ENCODE data around the gene MRPL52. TPM values are rescaled to one million over a fixed set of nuclear protein-coding genes. Genes with fewer than 3 reads are reported as not detected.
"Not testable (repeated sequence)": the region's sequence is repeated elsewhere in the genome, so short reads cannot be mapped to it uniquely, and the experiment has no call there.

The MRPL52 gene
- total RNA-seq, 1 experiment from 2014 or later: 77.9 TPM

GRCh38 chr14:22807432-22808087, 22.1 kb upstream of the MRPL52 start:
- no peak for DNase-seq (ENCODE audit: low spot score)
- in situ Hi-C loops (cut with HindIII; ENCODE audit: low sequenced_read_pairs): no loop called here

GRCh38 chr14:22808388-22809209, 21.1 kb upstream of the MRPL52 start:
- DNase-seq (ENCODE audit: low spot score): no peak
- in situ Hi-C loops (cut with HindIII; ENCODE audit: low sequenced_read_pairs): no loop called here

DNA sequence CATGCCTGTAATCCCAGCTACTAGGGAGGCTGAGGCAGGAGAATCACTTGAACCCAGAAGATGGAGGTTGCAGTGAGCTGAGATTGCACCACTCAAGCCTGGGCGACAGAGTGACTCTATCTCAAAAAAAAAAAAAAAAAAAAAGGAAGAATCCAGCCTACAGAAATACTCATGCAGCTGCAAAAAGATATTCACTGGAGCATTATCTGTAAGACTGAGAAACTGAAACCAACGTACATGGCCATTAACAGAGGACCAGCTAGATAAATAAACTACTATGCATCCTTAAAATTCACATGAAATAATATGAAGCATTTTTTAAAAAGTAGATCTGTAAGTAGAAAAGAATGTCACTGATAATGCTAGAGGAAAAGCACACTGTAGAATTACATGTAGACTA, 18.0 kb upstream of the MRPL52 start:
- DNase-seq (ENCODE audit: low spot score): no peak
- in situ Hi-C loops (cut with HindIII; ENCODE audit: low sequenced_read_pairs): no loop called here

DNA sequence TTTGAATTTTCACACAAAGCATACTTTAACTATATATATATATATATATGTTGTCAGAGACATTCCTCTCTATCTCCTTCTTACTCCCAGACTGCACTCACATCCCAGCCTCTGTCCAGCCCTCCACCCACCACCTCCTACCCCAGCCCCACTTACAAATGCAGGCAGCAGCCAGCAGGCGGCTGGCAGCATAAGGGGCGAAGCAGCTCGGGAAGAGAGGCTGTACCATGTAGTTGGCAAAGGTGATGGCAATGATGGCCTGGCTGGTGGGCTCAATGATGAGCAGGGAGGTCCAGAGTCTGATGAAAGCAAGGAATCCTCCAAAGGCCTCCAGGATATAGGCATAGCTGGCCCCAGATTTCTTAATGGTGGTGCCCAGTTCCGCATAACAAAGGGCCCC, 16.9 kb upstream of the MRPL52 start:
- in situ Hi-C loops (cut with HindIII; ENCODE audit: low sequenced_read_pairs): no loop called here
- no peak for DNase-seq (ENCODE audit: low spot score)

GRCh38 chr14:22813145-22813544, 16.5 kb upstream of the MRPL52 start:
- in situ Hi-C loops (cut with HindIII; ENCODE audit: low sequenced_read_pairs): no loop called here
- DNase-seq (ENCODE audit: low spot score): no peak

DNA sequence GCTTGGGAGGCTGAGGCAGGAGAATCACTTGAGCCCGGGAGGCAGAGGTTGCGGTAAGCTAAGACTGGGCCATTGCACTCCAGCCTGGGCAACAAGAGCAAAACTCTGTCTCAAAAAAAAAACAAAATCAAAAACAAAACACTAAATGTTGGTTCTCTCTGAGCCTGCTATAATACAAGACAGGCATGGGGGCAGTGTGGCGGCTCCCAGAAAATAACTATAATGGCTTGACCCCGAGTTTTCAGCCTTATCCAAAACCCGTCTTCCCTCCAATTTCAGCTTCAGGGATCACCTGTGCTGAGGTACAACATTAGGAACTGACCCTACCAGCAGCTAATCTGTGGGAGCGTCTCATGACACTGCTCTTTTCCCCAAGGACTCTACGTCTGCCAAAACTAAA, 15.3 kb upstream of the MRPL52 start:
- no peak for DNase-seq (ENCODE audit: low spot score)
- in situ Hi-C loops (cut with HindIII; ENCODE audit: low sequenced_read_pairs): no loop called here

DNA sequence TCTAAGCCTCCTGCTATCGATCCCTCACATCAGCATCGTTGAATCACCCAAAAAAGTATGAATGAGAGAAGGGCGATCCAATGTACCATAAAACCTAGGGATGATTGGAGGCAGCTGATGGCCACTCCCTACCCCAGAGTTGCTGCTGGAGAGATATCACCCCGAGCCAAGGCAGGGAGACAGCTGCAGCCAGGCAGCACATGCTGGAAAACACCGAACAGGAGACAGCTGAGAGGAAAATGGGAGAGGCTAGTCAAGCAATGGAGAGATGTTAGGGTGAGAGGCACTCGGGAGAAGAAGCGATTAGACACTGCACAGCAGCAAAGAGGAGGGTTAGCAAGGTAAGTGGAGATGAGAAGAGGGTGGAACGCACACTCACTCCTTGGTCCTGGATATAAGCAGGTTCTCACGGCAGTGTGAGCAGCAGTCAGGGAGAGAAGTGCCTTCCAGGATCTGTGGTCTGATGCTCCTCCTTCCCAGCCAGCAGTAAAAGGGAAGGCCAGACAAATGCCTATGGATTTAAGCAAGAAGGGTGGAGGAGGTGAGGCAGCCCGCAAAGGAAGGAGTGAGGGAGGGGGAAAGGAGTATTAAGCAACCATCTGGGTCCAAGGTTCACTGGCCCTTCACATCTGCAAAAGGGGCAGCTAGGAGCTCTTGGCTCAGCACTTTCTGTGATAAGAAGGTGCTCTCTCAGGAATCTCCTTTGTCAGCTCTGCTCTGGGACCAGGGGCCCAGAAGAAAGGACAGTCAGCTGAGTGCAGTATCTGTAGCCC, 14.6 kb upstream of the MRPL52 start, which contains the start of gene SLC7A7:
SLC7A7 (minus strand) TSS at position 495 of the 773 bp plus-strand sequence. CDS start 2,037 bp downstream, outside the sequence.
- DNase-seq (ENCODE audit: low spot score): no peak
- in situ Hi-C loops (cut with HindIII; ENCODE audit: low sequenced_read_pairs): no loop called here

GRCh38 chr14:22819151-22819988, 10.3 kb upstream of the MRPL52 start:
- no peak for DNase-seq (ENCODE audit: low spot score)
- in situ Hi-C loops (cut with HindIII; ENCODE audit: low sequenced_read_pairs): no loop called here

GRCh38 chr14:22820731-22821130, 9.0 kb upstream of the MRPL52 start:
- in situ Hi-C loops (cut with HindIII; ENCODE audit: low sequenced_read_pairs): no loop called here

GRCh38 chr14:22821193-22822015, 8.3 kb upstream of the MRPL52 start:
- no peak for DNase-seq (ENCODE audit: low spot score)
- in situ Hi-C loops (cut with HindIII; ENCODE audit: low sequenced_read_pairs): no loop called here

More at GRCh38 chr14:22820731-22821130, 9.0 kb upstream of the MRPL52 start:
- no peak for DNase-seq (ENCODE audit: low spot score)

DNA sequence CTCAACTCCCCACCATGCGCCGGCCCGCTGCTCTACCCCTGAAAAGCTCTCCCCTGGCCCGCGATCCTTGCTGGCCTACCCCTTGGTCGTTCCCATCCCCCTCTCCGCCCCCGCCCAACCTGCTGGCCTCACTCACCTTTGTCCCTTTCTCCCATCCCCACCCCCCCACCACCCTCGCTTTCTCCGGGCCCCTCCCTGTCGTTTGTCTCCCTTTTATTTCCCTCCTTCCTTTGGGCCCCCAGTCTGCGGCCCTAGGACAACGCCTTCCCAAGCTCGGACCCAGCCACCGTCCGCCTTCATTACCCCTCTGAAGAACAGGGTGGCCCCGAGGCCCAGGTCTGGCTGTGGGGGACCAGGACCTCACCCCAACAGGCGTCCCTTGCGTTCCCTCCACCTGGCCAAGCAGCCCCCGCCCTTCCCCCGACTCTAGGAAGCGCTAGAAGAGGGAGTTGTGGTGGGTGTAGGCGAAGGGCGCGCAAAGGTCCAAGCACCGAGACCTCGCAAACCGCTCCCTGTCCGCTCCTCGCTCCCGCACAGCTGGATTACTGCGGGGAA, 7.6 kb upstream of the MRPL52 start:
- DNase-seq (ENCODE audit: low spot score): no peak
- in situ Hi-C loops (cut with HindIII; ENCODE audit: low sequenced_read_pairs): no loop called here

DNA sequence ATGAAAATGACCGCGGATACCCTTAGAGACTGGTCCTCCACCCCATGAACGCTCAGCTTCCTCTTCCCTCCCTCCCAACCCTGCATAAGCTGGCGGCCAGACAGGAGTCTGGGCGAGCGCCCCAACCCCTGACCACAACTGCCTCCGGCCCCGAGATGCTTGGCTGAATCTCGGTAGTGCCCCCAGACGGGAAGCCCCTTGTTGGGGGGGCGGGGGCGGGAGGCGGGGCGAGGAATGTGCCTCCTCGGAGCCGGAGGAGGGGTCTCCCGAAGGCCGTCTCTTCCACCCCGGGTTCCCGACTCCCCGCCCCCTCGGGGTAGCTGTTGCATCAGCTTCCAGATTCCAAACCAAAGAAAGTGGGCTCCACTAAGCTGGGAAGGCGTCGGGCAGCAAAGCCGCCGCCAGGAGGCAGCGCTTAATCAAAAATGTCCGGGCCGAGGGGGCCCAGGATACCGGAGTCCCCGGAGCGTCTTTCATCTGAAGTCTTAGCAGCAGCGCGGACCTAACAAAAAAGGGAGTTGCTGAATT, 7.1 kb upstream of the MRPL52 start:
- in situ Hi-C loops (cut with HindIII; ENCODE audit: low sequenced_read_pairs): no loop called here

GRCh38 chr14:22824711-22825359, 4.9 kb upstream of the MRPL52 start:
- in situ Hi-C loops (cut with HindIII; ENCODE audit: low sequenced_read_pairs): no loop called here

More for the DNA sequence above, 7.1 kb upstream of the MRPL52 start:
- DNase-seq (ENCODE audit: low spot score): peak; percentile 67

DNA sequence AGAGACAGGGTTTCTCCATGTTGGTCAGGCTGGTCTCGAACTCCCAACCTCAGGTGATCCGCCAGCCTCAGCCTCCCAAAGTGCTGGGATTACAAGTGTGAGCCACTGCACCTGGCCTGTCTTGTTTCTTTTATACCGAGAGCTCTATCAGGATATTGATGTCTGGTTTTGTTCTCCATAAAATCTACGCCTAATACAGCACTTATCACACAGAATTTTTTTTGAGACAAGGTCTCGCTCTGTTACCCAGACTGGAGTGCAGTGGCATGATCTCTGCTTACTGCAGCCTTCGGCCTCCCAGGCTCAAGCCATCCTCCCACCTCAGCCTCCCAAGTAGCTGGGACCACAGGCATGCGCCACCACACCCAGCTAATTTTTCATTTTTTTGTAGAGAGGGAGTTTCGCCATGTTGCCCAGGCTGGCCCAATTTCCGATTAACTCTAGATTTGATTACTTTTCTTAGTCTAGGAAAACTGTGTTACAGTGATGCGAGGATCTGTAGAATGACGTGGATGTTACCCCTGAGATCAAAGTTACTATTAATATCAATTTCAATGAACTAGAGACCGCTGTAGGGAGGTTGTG, 519 bp upstream of the MRPL52 start:
- in situ Hi-C loops (cut with HindIII; ENCODE audit: low sequenced_read_pairs); DNase-seq (ENCODE audit: low spot score): not testable (repeated sequence)

More at GRCh38 chr14:22824711-22825359, 4.9 kb upstream of the MRPL52 start:
- DNase-seq (ENCODE audit: low spot score): no peak

DNA sequence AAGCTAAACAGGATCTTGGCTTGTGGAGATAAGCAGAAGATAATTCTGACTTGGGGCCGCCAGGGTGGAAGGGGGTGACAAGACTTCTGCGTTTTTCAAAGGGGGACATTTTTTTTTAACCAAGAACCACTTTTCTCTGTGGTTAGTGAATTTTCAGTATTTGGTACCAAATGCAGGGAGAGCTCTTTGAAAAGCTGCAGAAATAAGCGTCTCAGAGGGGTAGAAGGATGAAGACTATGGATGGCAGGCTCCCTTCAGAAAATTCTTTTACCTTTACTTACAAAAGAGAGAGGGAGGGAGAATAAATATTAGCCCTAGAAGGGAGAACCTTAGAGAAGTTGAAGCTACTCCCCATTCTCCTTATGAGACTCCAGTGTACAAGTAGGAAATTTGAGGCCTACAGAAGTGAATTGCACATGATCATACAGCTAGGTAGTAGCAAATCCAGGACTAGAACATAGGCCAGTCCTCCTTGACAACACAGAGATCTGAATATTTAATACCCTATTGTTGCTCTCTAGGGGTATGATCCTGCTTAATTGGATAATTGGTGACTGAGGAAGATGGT, 840 bp downstream of the MRPL52 start:
- in situ Hi-C loops (cut with HindIII; ENCODE audit: low sequenced_read_pairs): no loop called here
- DNase-seq (ENCODE audit: low spot score): no peak

DNA sequence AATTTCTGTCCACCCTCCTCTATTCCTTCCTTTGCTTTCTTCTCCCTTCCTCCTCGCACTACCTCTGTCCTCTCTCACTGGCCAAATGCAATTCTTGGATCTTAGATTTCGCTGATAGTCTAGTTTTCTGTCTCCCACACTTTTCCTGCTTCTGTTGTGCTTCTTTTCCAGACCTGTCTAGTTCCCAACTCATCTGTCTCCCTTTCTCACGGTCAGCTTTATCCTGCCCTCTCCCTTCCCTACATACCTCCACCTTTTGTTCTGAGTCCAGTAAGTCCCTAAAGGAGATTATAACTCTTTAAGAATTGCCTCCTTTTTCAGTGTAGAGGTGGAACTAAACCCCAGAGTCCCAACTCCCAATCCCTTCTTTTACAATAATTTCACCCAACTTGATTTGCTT, 5.8 kb downstream of the MRPL52 start:
- DNase-seq (ENCODE audit: low spot score): no peak
- in situ Hi-C loops (cut with HindIII; ENCODE audit: low sequenced_read_pairs): no loop called here
